GM12864 (cell line): Measurements from ENCODE around the gene GLP1R.

ENCODE experiments used
- DNase-seq: peaks from one replicate; pipeline ENCODE4 v3.0.0-alpha.2; 2011; ENCODE audit warnings: low read depth
- H3K4me3 ChIP-seq: 2 replicates; pipeline ENCODE4 v1.5.1; 2011; ENCODE audit warnings: mild to moderate bottlenecking, low read depth, low read length, control low read depth
- CTCF ChIP-seq: IDR thresholded peaks from 2 replicates; pipeline ENCODE4 v1.5.1; 2011; ENCODE audit warnings: low read depth, mild to moderate bottlenecking, moderate library complexity, low read length, control low read depth, inconsistent platforms; ENCODE audit errors: missing control alignments

GLP1R gene

GRCh38 chr6:39051399-39052122 lies 3.0 kb downstream of the GLP1R start:
- TF ChIP-seq CTCF: no peak
- no peak overlapping the region for H3K4me3 ChIP-seq
- no peak for DNase-seq

- no peak for TF ChIP-seq CTCF
- DNase-seq: no peak
- no peak overlapping the region for H3K4me3 ChIP-seq
Measured at GRCh38 chr6:39053016-39053624, 4.5 kb downstream of the GLP1R start.

GRCh38 chr6:39053854-39054576 lies 5.4 kb downstream of the GLP1R start:
- no peak for TF ChIP-seq CTCF
- H3K4me3 ChIP-seq: no peak overlapping the region
- DNase-seq: no peak

GRCh38 chr6:39054577-39055142 lies 6.1 kb downstream of the GLP1R start:
- H3K4me3 ChIP-seq: no peak overlapping the region
- no peak for TF ChIP-seq CTCF
- DNase-seq: no peak

- H3K4me3 ChIP-seq: no peak overlapping the region
- DNase-seq: no peak
- TF ChIP-seq CTCF: no peak
Measured at GRCh38 chr6:39055661-39056060, 7.1 kb downstream of the GLP1R start.

GRCh38 chr6:39056191-39056590 lies 7.6 kb downstream of the GLP1R start:
- no peak for DNase-seq

More at GRCh38 chr6:39056191-39056590, 7.6 kb downstream of the GLP1R start:
- no peak overlapping the region for H3K4me3 ChIP-seq
- no peak for TF ChIP-seq CTCF
